ENCODE measurements around the gene CLDN15.
"Not testable (repeated sequence)": the region's sequence is repeated elsewhere in the genome, so short reads cannot be mapped to it uniquely, and the experiment has no call there.

GRCh38 chr7:101199522-101199921, 38.1 kb downstream of the CLDN15 start:
- not testable (repeated sequence) for TF ChIP-seq ZNF274 (IDR thresholded peaks at IDR 0.05; ENCODE audit: low read depth, low read length); YY1 (IDR thresholded peaks at IDR 0.05; ENCODE audit: insufficient read depth, insufficient read length)
